ENCODE results near the gene SDHB. TPM values are rescaled to one million over a fixed set of nuclear protein-coding genes. Genes with fewer than 3 reads are reported as not detected.

Gene SDHB
- total and polyA plus RNA-seq, 2 donors (not counting 1 experiment from before 2014, with no cell fraction given), result 58.0 to 61.0 TPM

- Mint-ChIP-seq H3K4me1 (no peaks in the 10 kb centered on the region), H3K4me3 (no peak overlapping the region), H3K27me3 (no peaks in the 10 kb centered on the region), H3K27ac (no peak overlapping the region), H3K9me3 (ENCODE audit: insufficient read depth) (no peaks in the 10 kb centered on the region)
- no peak overlapping the region for H3K27ac ChIP-seq (ENCODE audit: low read length in 2 of 2)
- no peak overlapping the region for H2AFZ ChIP-seq (ENCODE audit: insufficient read depth, low read depth, low read length, poor library complexity, severe bottlenecking)
- CTCF ChIA-PET, result no interaction called here
- no peaks in the 10 kb centered on the region for H3K36me3 ChIP-seq (replicated peaks in 1 of 2; ENCODE audit: control extremely low read depth in 1 of 2, control insufficient read depth in 1 of 2, extremely low read depth in 1 of 2, insufficient read depth in 2 of 2, low read length in 1 of 2)
- no peak for TF ChIP-seq EZH2 (IDR thresholded peaks at IDR 0.05; ENCODE audit: borderline replicate concordance, insufficient read depth, low read depth, low read length, poor library complexity, severe bottlenecking)
- TF ChIP-seq, protein P1, sequence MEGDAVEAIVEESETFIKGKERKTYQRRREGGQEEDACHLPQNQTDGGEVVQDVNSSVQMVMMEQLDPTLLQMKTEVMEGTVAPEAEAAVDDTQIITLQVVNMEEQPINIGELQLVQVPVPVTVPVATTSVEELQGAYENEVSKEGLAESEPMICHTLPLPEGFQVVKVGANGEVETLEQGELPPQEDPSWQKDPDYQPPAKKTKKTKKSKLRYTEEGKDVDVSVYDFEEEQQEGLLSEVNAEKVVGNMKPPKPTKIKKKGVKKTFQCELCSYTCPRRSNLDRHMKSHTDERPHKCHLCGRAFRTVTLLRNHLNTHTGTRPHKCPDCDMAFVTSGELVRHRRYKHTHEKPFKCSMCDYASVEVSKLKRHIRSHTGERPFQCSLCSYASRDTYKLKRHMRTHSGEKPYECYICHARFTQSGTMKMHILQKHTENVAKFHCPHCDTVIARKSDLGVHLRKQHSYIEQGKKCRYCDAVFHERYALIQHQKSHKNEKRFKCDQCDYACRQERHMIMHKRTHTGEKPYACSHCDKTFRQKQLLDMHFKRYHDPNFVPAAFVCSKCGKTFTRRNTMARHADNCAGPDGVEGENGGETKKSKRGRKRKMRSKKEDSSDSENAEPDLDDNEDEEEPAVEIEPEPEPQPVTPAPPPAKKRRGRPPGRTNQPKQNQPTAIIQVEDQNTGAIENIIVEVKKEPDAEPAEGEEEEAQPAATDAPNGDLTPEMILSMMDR (IDR thresholded peaks at IDR 0.05), result no peak
- no peak overlapping the region for H3K4me2 ChIP-seq (replicated peaks; ENCODE audit: low read depth, low read length, poor library complexity, severe bottlenecking)
- 93% methylated on average over 7 of the region's 9 CpGs for WGBS (ENCODE audit: insufficient coverage)
- no peaks in the 10 kb centered on the region for H3K4me1 ChIP-seq (ENCODE audit: control insufficient read depth in 2 of 2, insufficient read depth in 2 of 2, low read length in 2 of 2)
- H3K4me3 ChIP-seq (ENCODE audit: control extremely low read depth in 1 of 5, extremely low read depth in 1 of 5, insufficient read depth in 1 of 5, low read depth in 2 of 5, low read length in 4 of 5), result no peak overlapping the region
- DNase-seq (no peak), ATAC-seq (ENCODE audit: low read depth) (no peak)
- intact Hi-C loops (cut with micrococcal nuclease), result no loop called here
- no peaks in the 10 kb centered on the region for H3K9me3 ChIP-seq (ENCODE audit: control extremely low read depth in 1 of 3, control insufficient read depth in 2 of 3, insufficient read depth in 1 of 3, low read length in 2 of 3)
- no peaks in the 10 kb centered on the region for H3K79me2 ChIP-seq (ENCODE audit: control insufficient read depth, insufficient read depth, low read length)
- POLR2A ChIA-PET, result no interaction called here
- no peak overlapping the region for H3K9ac ChIP-seq (ENCODE audit: low read length)
- no peaks in the 10 kb centered on the region for H4K20me1 ChIP-seq (ENCODE audit: control insufficient read depth, insufficient read depth, low read length, poor library complexity, severe bottlenecking)
- H3K27me3 ChIP-seq (replicated peaks in 1 of 4; ENCODE audit: control extremely low read depth in 1 of 4, control insufficient read depth in 3 of 4, insufficient read depth in 4 of 4, low read length in 3 of 4), result no peaks in the 10 kb centered on the region
Observed at GRCh38 chr1:16973215-16973614, 80.6 kb downstream of the SDHB start.

DNA sequence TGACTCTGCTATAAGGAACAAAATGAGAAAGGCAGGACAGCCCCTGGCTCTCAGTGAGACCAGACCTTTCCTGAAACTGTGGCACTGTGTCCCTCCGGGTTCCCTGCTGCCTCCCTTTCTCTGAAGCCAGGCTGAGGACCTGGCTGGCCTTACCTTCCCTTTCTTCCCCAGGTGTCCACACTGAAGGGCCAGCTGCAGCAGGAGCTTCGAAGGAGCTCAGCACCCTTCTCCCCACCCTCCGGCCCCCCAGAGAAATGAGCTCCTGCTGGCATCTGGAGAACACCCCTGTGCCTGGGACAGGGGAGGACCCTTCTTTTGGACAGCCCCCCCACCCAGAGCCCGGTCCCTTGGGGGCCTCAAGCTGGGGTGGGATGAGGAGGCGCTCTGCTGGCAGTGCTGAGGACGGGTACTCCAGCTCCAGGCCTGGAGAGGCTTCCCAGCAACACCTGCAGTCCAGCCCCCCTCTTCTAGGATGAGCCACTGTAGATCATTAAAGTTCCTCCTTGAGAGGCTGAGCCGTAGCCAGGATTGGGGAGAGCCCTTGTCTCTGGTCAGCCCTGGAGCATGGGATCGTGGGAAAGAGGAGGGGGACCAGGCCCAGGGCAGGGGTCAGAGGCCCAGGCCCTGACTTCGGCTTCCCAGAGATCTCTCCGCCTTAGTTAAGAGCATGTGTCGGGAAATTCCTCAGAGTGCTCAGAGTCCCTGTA lies 81.5 kb downstream of the SDHB start:
- Histone ChIP-seq H3K79me2 (ENCODE audit: control insufficient read depth, insufficient read depth, low read length) (no peaks in the 10 kb centered on the region), H3K9ac (ENCODE audit: low read length) (no peak overlapping the region), H3K36me3 (replicated peaks in 1 of 2; ENCODE audit: control extremely low read depth in 1 of 2, control insufficient read depth in 1 of 2, extremely low read depth in 1 of 2, insufficient read depth in 2 of 2, low read length in 1 of 2) (no peaks in the 10 kb centered on the region), H3K4me2 (replicated peaks; ENCODE audit: low read depth, low read length, poor library complexity, severe bottlenecking) (no peak overlapping the region), H3K9me3 (ENCODE audit: control extremely low read depth in 1 of 3, control insufficient read depth in 2 of 3, insufficient read depth in 1 of 3, low read length in 2 of 3) (no peaks in the 10 kb centered on the region), H3K4me3 (ENCODE audit: control extremely low read depth in 1 of 5, extremely low read depth in 1 of 5, insufficient read depth in 1 of 5, low read depth in 2 of 5, low read length in 4 of 5) (no peak overlapping the region), H3K4me1 (ENCODE audit: control insufficient read depth in 2 of 2, insufficient read depth in 2 of 2, low read length in 2 of 2) (no peaks in the 10 kb centered on the region), H2AFZ (ENCODE audit: insufficient read depth, low read depth, low read length, poor library complexity, severe bottlenecking) (no peak overlapping the region), H3K27ac (ENCODE audit: low read length in 2 of 2) (no peak overlapping the region), H3K27me3 (replicated peaks in 1 of 4; ENCODE audit: control extremely low read depth in 1 of 4, control insufficient read depth in 3 of 4, insufficient read depth in 4 of 4, low read length in 3 of 4) (no peaks in the 10 kb centered on the region), H4K20me1 (ENCODE audit: control insufficient read depth, insufficient read depth, low read length, poor library complexity, severe bottlenecking) (no peaks in the 10 kb centered on the region)
- no peaks in the 10 kb centered on the region for H3K9me3 Mint-ChIP-seq (ENCODE audit: insufficient read depth)
- no peak overlapping the region for H3K4me3 Mint-ChIP-seq
- DNase-seq (no peak), ATAC-seq (ENCODE audit: low read depth) (no peak)
- 89% methylated on average over 3 of the region's 11 CpGs for WGBS (ENCODE audit: insufficient coverage)
- H3K27ac Mint-ChIP-seq, result no peak overlapping the region
- intact Hi-C loops (cut with micrococcal nuclease), result no loop called here
- CTCF ChIA-PET, result no interaction called here
- POLR2A ChIA-PET, result no interaction called here
- no peaks in the 10 kb centered on the region for H3K4me1 Mint-ChIP-seq
- TF ChIP-seq EZH2 (IDR thresholded peaks at IDR 0.05; ENCODE audit: borderline replicate concordance, insufficient read depth, low read depth, low read length, poor library complexity, severe bottlenecking), result no peak
- TF ChIP-seq, protein P1 (IDR thresholded peaks at IDR 0.05), result no peak
- H3K27me3 Mint-ChIP-seq, result no peaks in the 10 kb centered on the region

Measured in B cell (primary cell).